Coronary artery (tissue), 2 donors: ENCODE measurements around the gene DNAJC5.

Source experiments
- DNase-seq: peaks from one replicate; pipeline ENCODE4 v3.0.0-alpha.2; 2017; ENCODE audit warnings: low spot score
- H3K27ac ChIP-seq, 2 donors: fragments of 200-600 bp; sonication (generic); one replicate each; pipeline ENCODE4 v1.5.1; 2016 to 2019
- H3K4me3 ChIP-seq: fragments of 200-600 bp; sonication (generic); 2 replicates; pipeline ENCODE4 v1.5.1; 2016; ENCODE audit warnings: mild to moderate bottlenecking, moderate library complexity
- TF ChIP-seq, protein P1 (sequence below): fragments of 200-600 bp; sonication (generic); IDR thresholded peaks from one replicate; pipeline ENCODE4 v1.5.1; 2019; ENCODE audit warnings: antibody characterized with exemption

Gene DNAJC5

DNA sequence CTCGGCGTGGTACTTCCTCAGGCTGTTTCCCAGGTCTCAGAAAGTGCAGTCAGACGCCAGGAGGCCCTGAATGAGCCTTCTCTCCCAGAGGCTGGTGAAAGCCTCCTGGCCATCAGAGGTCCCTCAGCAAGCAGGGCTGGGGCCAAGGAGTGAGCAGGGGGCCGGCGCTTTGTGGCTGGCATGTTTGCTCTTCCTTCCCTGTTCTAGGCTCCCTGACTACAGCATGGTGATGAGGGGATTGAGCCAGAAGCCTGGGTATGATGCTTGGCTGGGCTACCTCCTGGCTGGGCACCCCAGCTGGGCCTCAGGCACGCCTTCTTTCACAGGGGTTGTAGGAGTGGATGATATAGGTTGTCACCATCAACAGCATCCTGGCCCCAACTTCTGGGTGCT is 11.7 kb upstream of the DNAJC5 start:
- Histone ChIP-seq H3K4me3 (no peak overlapping the region), H3K27ac (no peak overlapping the region)
- no peak for DNase-seq
- TF ChIP-seq, protein P1, sequence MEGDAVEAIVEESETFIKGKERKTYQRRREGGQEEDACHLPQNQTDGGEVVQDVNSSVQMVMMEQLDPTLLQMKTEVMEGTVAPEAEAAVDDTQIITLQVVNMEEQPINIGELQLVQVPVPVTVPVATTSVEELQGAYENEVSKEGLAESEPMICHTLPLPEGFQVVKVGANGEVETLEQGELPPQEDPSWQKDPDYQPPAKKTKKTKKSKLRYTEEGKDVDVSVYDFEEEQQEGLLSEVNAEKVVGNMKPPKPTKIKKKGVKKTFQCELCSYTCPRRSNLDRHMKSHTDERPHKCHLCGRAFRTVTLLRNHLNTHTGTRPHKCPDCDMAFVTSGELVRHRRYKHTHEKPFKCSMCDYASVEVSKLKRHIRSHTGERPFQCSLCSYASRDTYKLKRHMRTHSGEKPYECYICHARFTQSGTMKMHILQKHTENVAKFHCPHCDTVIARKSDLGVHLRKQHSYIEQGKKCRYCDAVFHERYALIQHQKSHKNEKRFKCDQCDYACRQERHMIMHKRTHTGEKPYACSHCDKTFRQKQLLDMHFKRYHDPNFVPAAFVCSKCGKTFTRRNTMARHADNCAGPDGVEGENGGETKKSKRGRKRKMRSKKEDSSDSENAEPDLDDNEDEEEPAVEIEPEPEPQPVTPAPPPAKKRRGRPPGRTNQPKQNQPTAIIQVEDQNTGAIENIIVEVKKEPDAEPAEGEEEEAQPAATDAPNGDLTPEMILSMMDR, result no peak

DNA sequence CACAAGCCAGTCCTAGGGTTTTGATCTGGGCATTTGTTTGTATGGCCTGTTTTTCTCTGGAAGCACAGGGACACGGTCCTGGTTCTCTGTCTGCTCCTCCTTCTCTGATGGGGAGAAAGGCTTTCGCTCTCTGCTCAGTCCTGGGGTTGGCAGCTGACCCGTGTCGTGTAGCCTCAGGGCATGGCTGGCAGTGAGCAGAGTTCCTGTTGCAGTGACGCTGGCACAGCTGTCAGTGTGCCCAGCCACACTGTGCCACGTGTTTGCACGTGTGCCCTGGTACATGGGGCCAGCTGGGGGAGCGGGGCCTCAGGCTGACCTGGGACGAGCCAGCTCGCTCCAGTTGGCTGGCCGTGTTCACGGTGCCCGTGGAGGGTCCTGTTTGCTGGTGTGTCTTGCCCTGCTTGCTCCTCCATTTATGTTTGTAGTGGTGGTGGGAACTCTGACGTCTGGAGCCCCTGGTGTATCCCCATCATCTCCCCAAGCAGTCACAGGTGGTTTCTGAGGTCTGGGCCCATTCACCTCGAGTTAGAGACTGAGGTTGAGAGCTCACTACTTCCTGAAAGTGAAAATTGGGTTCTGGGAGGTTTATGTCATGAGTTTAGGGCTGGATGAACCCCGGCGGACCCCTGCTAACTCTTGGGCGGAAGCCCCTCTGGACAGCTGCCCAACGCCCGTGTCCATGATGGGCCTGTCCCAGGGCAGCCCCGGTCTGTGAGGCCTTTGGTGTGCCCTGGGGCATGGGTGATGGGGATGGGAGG is 10.2 kb upstream of the DNAJC5 start:
- DNase-seq, result no peak
- H3K27ac ChIP-seq, result no peak overlapping the region
- no peak overlapping the region for H3K4me3 ChIP-seq
- TF ChIP-seq, protein P1, result no peak

DNA sequence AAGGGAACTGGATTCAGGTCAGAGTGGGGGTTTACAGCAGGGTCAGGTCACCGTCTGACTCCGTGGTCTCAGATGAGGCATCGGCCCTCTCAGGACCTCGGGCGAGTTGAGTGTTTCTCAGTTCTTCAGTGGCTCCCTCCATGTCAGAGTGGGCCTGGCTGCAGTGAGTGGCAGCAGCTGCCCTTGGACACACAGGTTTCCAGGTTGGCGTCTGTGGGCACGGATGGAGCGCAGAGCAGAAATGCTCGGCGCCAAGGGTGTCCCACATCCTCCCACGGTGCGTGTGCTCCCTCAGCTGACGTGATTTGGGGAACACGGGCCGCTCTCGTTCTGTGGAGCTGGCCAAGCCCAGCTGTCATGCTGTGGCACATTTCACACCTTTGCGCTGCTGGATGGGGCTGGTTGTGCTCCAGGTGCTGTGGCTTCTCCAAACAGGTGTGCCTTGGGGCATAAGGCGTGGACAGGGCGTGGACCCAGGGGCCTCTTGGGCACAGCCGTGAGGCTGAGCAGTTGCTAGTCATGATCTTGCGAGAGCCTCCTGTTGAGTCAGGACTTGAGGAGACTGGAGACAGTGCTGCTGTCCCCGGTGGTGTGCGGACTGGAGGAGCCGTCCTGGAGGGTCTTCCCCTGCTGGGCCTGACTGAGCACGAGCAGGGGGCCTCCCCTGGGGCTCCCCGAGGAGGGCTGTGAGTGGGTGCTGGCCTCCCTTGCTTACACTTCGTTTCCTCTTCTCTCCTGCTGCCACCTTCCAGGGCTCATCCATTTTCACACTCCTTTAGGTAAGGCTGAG is 9.5 kb upstream of the DNAJC5 start:
- no peak for DNase-seq
- H3K4me3 ChIP-seq, result no peak overlapping the region
- no peak overlapping the region for H3K27ac ChIP-seq
- TF ChIP-seq, protein P1, result no peak

DNA sequence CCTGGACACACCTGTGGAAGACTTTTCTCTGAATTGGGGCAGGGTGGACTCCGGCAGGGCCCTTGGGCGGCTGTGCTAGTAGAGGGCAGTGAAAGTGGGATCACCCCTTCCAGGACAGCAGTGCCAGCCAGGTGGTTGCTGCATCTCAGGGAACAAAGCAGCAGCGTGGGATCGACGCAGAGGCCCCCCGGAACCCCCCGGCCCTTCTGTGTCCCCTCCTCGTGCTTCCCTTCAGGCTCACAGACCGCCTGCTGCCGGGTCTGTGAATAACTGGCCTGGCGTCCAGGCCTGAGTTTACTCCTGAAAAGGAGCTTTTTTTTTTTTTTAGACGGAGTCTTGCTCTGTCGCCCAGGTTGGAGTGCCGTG is 8.9 kb upstream of the DNAJC5 start:
- TF ChIP-seq, protein P1, result no peak
- no peak overlapping the region for H3K4me3 ChIP-seq
- no peak for DNase-seq
- no peak overlapping the region for H3K27ac ChIP-seq

DNA sequence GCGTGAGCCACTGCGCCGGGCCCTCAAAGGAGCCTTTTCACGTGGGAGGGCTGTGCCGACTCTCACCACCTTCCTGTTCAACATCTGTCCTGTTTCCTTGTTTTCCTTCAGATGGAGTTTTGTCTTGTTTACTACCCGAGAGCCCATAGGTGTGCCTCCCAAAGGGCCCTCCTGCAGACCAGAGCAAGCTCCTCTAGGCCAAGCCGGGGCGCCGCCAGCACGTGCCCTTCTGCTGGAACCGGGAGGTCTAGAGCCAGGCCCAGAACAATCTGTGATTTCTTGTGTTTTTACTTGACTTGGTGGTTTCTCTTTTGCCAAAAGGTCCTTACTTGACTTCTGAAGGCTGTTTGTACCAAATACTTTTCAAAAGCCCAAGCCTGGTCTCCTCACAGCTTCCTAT is 8.0 kb upstream of the DNAJC5 start:
- no peak overlapping the region for H3K27ac ChIP-seq
- TF ChIP-seq, protein P1, result no peak
- DNase-seq, result no peak
- no peak overlapping the region for H3K4me3 ChIP-seq

DNA sequence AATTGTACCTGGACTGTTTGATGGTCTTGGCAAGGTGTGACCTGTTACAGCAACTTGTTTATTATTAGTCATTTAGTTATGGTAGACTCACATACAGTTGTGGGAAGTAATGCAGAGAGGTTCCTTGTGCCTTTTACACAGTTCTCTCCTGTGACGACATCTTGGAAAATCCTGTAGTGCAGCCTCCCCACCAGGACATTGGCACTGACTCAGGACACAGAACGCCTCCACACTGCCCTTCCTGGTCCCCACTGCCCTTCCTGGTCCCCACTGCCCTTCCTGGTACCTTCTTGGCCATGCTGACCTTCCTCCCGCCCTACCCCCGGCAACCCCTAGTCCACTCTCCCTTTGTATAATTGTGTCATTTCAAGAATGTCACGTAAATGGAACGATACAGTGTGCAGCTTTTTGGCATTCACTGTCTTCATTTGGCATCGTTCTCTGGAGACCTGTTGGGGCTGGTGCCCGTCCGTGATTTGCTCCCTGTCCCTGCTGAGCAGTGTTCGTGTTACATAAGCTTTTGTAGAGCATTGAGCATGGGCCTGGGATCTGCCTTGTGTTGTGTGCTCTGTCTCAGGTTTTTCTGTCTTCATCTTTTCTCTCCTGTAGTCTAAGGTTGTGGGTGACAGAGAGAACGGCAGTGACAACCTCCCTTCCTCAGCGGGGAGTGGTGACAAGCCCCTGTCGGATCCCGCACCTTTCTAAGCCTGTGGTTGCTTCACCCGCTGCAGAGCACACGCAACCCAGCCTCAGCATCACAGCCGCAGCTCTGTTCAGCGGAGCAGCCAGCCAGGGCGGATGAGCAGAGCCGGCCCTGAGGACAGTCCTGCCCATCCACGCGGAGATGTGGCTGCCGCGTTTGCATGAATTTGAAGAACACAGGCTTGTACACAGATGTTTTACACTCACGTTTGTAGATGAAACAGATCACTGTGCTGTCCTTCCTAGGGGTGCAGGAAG is 5.4 kb upstream of the DNAJC5 start:
- no peak for DNase-seq
- no peak overlapping the region for H3K27ac ChIP-seq
- TF ChIP-seq, protein P1, result no peak
- no peak overlapping the region for H3K4me3 ChIP-seq
